ENCODE data around the gene CLDN5.

GRCh38 chr22:19496324-19496630 lies 27.9 kb downstream of the CLDN5 start:
- TF ChIP-seq CTCF (conservative IDR thresholded peaks at IDR 0.05 in 1 of 2, IDR thresholded peaks at IDR 0.05 in 1 of 2; ENCODE audit: low read depth in 1 of 2, low read length in 2 of 2) (no peak), EZH2 (IDR thresholded peaks at IDR 0.05; ENCODE audit: low read length, missing control alignments) (no peak)

Measured in fibroblast of lung (primary cell).